ENCODE data around the gene HPSE2.

- TF ChIP-seq EZH2 (IDR thresholded peaks at IDR 0.05; ENCODE audit: insufficient read depth, poor library complexity, severe bottlenecking) (no peak), EZH2phosphoT487 (IDR thresholded peaks at IDR 0.05; ENCODE audit: insufficient read depth, low read depth) (no peak)
These were observed 679.6 kb downstream of the HPSE2 start for GRCh38 chr10:98556061-98556460.

All from GM23248 (cell line).